Keratinocyte (primary cell): ENCODE data around the gene ZDHHC4.

Experiments used
- CTCF ChIP-seq, 3 experiments: IDR thresholded peaks in 1 of 3; conservative IDR thresholded peaks in 1 of 3; optimal IDR thresholded peaks in 1 of 3; 2 replicates in 2 of 3; 3 replicates in 1 of 3; pipeline versions ENCODE3 to v1.5.1; 2011; ENCODE audit warnings: low read length in 3 of 3, mild to moderate bottlenecking in 3 of 3, moderate library complexity in 2 of 3, control low read depth in 1 of 3, inconsistent platforms in 1 of 3; ENCODE audit not compliant: insufficient read depth in 2 of 3; ENCODE audit errors: extremely low read depth in 1 of 3
- EZH2 ChIP-seq: IDR thresholded peaks from one replicate; pipeline ENCODE4 v1.6.1; 2012; ENCODE audit warnings: inconsistent platforms, mild to moderate bottlenecking, low read length, moderate library complexity

GRCh38 chr7:6621195-6622133 lies 44.2 kb downstream of the ZDHHC4 start:
- TF ChIP-seq CTCF (optimal IDR thresholded peaks at IDR 0.05 in 1 of 3, IDR thresholded peaks at IDR 0.05 in 1 of 3, conservative IDR thresholded peaks at IDR 0.05 in 1 of 3; ENCODE audit: extremely low read depth in 1 of 3, insufficient read depth in 2 of 3, low read length in 3 of 3) (no peak), EZH2 (no peak)
